CD1c-positive myeloid dendritic cell (primary cell): ENCODE measurements around the gene SNRNP27.
"Not testable (repeated sequence)": the region's sequence is repeated elsewhere in the genome, so short reads cannot be mapped to it uniquely, and the experiment has no call there.

Experiments
- DNase-seq: peaks from one replicate; pipeline ENCODE4 v3.0.0-alpha.2; 2016; ENCODE audit errors: extremely low spot score

SNRNP27 gene

GRCh38 chr2:69893684-69894551 is at the start of gene SNRNP27:
SNRNP27 (plus strand) TSS chr2:69893956; CDS start chr2:69893985, 29 bp downstream.
- peak; percentile 80 for DNase-seq

- DNase-seq, result no peak
Observed at GRCh38 chr2:69843993-69844392, 49.8 kb upstream of the SNRNP27 start.

GRCh38 chr2:69844560-69844959 is 49.2 kb upstream of the SNRNP27 start:
- no peak for DNase-seq

GRCh38 chr2:69846182-69847067 is 47.3 kb upstream of the SNRNP27 start:
- DNase-seq, result no peak

GRCh38 chr2:69847068-69847828 is 46.5 kb upstream of the SNRNP27 start:
- DNase-seq, result no peak

- DNase-seq, result no peak
Observed at GRCh38 chr2:69848186-69848790, 45.5 kb upstream of the SNRNP27 start.

- no peak for DNase-seq
Observed at GRCh38 chr2:69858261-69858660, 35.5 kb upstream of the SNRNP27 start.

GRCh38 chr2:69863298-69863697 is 30.5 kb upstream of the SNRNP27 start:
- no peak for DNase-seq

- DNase-seq, result no peak
Observed at GRCh38 chr2:69888451-69888850, 5.3 kb upstream of the SNRNP27 start.

GRCh38 chr2:69889302-69889701 is 4.5 kb upstream of the SNRNP27 start:
- no peak for DNase-seq

- DNase-seq, result no peak
Observed at GRCh38 chr2:69890881-69891280, 2.9 kb upstream of the SNRNP27 start.

- not testable (repeated sequence) for DNase-seq
Observed at GRCh38 chr2:69892838-69893424, 825 bp upstream of the SNRNP27 start.

GRCh38 chr2:69894737-69895136 is 981 bp downstream of the SNRNP27 start:
- not testable (repeated sequence) for DNase-seq

GRCh38 chr2:69902213-69902922 is 8.6 kb downstream of the SNRNP27 start:
- peak; percentile 82 for DNase-seq

- DNase-seq, result no peak
Observed at GRCh38 chr2:69907216-69907615, 13.5 kb downstream of the SNRNP27 start.

- DNase-seq, result peak; percentile 80
Observed at GRCh38 chr2:69911985-69912563, 18.3 kb downstream of the SNRNP27 start.

- DNase-seq, result peak; percentile 100
Observed at GRCh38 chr2:69914164-69914949, 20.6 kb downstream of the SNRNP27 start.

- peak; percentile 26 for DNase-seq
Observed at GRCh38 chr2:69914950-69915945, 21.5 kb downstream of the SNRNP27 start, which contains the start of gene MXD1. MXD1 (plus strand) TSS chr2:69915109; CDS start chr2:69915331, 222 bp downstream.
